Muscle layer of duodenum (tissue), 2 donors: ENCODE data around the gene EEF1A2.
"Not testable (repeated sequence)": the region's sequence is repeated elsewhere in the genome, so short reads cannot be mapped to it uniquely, and the experiment has no call there.

Experiments used
- H3K27ac ChIP-seq: one replicate; pipeline ENCODE4 v1.7.0; 2013; ENCODE audit warnings: mild to moderate bottlenecking, low read length
- H3K27me3 ChIP-seq: one replicate; pipeline ENCODE4 v1.7.0; 2013; ENCODE audit warnings: low read depth, mild to moderate bottlenecking, control low read depth, low read length
- H3K36me3 ChIP-seq, 2 donors: one replicate each; pipeline ENCODE4 v1.7.0; 2013; ENCODE audit warnings: low read length in 2 of 2, control low read depth in 1 of 2, mild to moderate bottlenecking in 1 of 2; ENCODE audit not compliant: insufficient read depth in 2 of 2, control insufficient read depth in 1 of 2
- H3K4me1 ChIP-seq, 2 donors: one replicate each; pipeline ENCODE4 v1.7.0; 2013; ENCODE audit warnings: low read length in 2 of 2, mild to moderate bottlenecking in 2 of 2, control low read depth in 1 of 2, moderate library complexity in 1 of 2; ENCODE audit not compliant: insufficient read depth in 2 of 2, control insufficient read depth in 1 of 2
- H3K4me3 ChIP-seq, 2 donors: one replicate each; pipeline ENCODE4 v1.7.0; 2013; ENCODE audit warnings: low read length in 2 of 2, low read depth in 1 of 2, mild to moderate bottlenecking in 1 of 2
- H3K9me3 ChIP-seq, 2 donors: one replicate each; pipeline ENCODE4 v1.7.0; 2013; ENCODE audit warnings: low read length in 2 of 2, control low read depth in 1 of 2, mild to moderate bottlenecking in 1 of 2; ENCODE audit not compliant: control insufficient read depth in 1 of 2
- donor health status: healthy.

The EEF1A2 gene

DNA sequence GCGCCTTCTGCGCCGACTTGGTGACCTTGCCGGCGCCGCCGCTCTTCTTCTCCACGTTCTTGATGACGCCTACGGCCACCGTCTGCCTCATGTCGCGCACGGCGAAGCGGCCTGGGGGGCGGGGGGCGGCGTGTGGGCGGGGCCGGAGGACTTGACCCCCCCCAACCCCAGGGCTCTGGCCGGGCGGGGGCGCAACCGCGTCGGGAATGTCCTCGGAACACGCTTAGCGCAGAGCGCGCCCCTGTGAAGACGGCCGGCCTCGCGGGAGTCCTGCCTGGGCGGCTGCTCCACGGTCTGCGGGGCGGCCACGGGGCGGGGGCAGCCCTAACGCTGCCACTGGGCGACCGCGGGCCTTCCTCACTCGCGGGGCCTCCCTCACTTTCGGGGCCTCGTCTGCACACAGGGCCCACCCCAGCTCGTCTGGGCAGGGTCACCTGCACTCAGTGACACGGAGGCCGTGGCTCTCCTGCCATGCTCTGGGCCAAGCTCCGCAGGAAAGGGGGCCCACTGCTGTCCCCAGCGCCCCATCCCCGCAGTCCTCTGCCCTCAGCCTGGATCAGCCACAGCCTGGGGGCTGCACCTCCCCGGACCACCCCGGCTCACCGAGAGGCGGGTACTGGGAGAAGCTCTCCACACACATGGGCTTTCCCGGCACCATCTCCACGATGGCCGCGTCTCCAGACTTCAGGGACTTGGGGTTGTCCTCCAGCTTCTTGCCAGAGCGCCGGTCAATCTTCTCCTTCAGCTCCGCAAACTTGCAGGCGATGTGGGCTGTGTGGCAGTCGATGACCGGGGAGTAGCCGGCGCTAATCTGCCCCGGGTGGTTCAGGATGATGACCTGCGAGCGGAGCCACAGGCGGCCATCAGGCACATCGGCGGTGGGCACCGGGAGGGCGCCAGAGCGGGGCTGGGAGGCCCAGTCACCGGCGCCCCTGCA lies 10.3 kb downstream of the EEF1A2 start:
- H3K27ac ChIP-seq = no peak overlapping the region
- H3K27me3 ChIP-seq = peaks cover 20% of the 10 kb centered on the region
- no peak overlapping the region for H3K4me3 ChIP-seq
- H3K9me3 ChIP-seq = peaks cover 0 to 8% of the 10 kb centered on the region in 2 donors
- H3K36me3 ChIP-seq = no peaks in the 10 kb centered on the region
- peaks cover 0 to 8% of the 10 kb centered on the region in 2 donors for H3K4me1 ChIP-seq

DNA sequence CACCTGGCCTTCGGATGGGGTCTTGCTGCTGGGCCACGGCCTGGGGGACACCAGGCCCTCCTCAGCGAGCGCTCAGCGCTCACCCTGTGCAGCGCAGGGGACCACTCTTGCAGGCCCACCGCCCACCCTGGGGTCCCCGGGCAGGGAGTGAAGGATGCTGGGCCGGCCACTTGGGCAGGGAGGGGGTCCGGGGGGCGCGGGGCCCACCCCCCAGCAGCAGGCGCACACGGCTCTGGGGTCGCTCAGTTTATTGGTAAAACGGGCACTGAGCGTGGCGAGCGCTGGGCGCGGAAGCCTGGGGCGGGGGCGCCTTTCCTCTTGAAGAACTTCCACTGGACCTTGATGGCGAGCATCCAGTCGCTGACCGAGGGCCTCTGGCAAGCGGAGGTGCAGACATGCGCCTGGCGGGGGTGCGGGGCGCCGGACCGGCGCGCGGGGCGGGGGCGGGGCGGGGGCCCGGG lies 11.1 kb downstream of the EEF1A2 start:
- Histone ChIP-seq H3K4me1 (peaks cover 0 to 11% of the 10 kb centered on the region in 2 donors), H3K27ac (no peak overlapping the region), H3K4me3 (no peak overlapping the region), H3K36me3 (no peaks in the 10 kb centered on the region), H3K9me3 (peaks cover 0 to 8% of the 10 kb centered on the region in 2 donors), H3K27me3 (peaks cover 20% of the 10 kb centered on the region)

DNA sequence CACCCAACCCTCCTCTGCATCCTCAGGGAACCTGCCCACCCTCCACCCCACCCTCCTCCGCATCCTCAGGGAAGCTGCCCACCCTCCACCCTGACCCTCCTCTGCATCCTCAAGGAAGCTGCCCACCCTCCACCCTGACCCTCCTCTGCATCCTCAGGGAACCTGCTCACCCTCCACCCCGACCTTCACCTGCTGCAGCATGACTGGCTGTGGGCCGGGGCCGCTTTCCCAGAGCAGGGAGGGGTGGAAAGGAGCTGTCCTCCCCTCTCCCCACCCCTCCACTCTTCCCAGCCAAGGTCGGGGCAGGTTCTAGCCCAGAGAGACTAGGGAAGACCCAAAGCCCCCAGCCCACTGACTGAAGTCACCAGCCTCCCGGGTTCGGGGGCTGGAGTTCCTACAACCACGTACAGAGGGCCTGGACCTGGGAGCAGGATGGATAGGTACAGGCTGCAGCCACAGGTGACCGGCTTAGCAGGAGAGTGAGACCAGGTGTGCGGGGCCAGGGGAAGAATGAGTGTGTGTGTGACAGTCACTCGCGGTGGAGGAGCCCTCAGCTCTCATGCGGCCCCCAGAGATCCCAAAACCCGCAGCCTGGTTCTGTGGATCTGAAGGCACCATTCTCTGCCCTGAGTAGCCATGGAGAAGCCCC lies 11.6 kb downstream of the EEF1A2 start:
- peaks cover 0 to 11% of the 10 kb centered on the region in 2 donors for H3K4me1 ChIP-seq
- no peaks in the 10 kb centered on the region for H3K36me3 ChIP-seq
- peaks cover 20% of the 10 kb centered on the region for H3K27me3 ChIP-seq
- H3K27ac ChIP-seq = no peak overlapping the region
- H3K9me3 ChIP-seq = peaks cover 0 to 8% of the 10 kb centered on the region in 2 donors
- H3K4me3 ChIP-seq = no peak overlapping the region

DNA sequence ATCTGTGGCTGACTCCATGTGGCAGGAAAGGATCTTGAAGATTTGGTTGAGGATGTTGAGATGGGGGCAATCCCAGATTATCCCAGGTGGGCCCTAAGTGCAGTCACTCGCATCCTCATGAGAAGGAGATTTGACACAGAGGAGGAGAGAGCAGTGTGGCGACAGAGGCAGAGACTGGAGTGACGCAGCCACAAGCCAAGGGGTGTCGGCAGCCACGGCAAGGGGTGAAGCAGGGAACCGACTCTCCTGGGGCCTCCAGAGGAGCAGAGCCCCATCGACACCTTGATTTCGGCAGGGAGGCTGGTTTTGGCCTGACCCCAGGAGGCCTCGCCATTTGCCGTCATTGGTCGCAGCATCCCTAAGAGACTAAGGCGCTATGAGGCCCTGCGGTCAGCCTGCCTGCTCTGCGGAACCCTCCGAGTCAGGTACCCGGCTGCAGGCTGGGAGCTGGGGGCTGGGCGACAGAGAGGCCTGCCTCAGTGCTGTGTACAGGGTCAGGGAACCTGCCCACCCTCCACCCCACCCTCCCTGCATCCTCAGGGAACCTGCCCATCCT lies 12.5 kb downstream of the EEF1A2 start:
- no peaks in the 10 kb centered on the region for H3K36me3 ChIP-seq
- no peak overlapping the region for H3K27ac ChIP-seq
- H3K4me1 ChIP-seq = peaks cover 0 to 11% of the 10 kb centered on the region in 2 donors
- H3K4me3 ChIP-seq = no peak overlapping the region
- H3K9me3 ChIP-seq = peaks cover 0 to 8% of the 10 kb centered on the region in 2 donors
- peaks cover 19% of the 10 kb centered on the region for H3K27me3 ChIP-seq

DNA sequence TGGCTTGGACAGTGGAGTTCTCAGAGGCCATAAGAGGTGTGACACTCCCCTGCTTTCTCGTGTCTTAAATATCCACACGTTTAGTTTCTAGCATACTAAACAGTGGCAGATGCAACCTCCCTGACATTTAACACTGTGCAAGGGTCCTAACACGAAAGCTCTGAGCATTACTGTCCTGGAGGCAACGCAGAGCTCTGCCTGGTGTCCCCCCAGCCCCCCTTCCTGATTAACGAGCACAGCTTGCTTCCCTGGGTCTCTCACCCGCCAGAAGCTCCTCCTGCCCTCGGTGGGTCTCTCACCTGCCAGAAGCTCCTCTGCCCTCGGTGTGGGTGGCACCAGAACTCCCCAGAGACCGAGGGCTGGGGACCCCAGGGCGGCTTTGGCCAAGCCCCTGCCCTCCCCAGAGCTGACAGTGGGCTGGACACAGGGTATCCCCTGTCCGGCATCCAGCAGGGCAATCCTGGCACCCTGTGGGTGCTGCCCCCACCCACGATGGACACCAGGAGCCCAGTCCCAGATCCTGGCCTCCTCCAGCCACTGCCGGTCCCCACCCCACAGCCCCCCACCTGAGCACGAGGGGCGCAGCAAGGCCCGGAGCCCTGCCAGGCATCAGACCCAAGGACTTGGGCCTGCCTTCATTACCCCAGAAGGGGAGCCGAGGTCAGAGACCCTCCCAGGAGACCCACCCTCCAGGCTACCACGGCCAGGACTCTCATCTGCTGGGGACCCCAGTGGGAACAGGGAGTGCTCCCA lies 14.1 kb downstream of the EEF1A2 start:
- H3K4me3 ChIP-seq = no peak overlapping the region
- H3K4me1 ChIP-seq = peaks cover 0 to 11% of the 10 kb centered on the region in 2 donors
- H3K27me3 ChIP-seq = peaks cover 15% of the 10 kb centered on the region
- no peaks in the 10 kb centered on the region for H3K36me3 ChIP-seq
- no peak overlapping the region for H3K27ac ChIP-seq
- peaks cover 0 to 8% of the 10 kb centered on the region in 2 donors for H3K9me3 ChIP-seq

DNA sequence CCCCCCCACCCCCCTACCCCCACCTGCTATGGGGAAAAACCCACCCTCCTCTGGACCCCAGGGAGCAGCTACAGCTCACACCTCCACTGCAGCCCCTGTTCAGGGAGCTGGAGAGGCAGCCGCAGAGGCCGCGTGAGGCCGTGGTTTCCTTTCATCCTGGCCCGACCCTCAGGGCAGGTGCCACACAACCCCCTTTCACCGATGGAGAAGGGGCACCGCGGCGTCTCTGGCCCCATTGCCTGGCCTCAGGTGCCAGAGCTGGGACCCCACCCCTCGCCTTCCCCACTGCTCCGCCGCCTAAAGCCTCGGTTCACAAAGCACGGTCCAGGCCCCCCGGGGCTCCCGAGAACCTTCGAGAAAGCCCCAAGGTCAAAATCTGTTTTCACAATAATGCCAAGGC lies 14.6 kb downstream of the EEF1A2 start:
- no peak overlapping the region for H3K4me3 ChIP-seq
- no peaks in the 10 kb centered on the region for H3K36me3 ChIP-seq
- peaks cover 0 to 11% of the 10 kb centered on the region in 2 donors for H3K4me1 ChIP-seq
- H3K27me3 ChIP-seq = peaks cover 14% of the 10 kb centered on the region
- H3K9me3 ChIP-seq = peaks cover 0 to 8% of the 10 kb centered on the region in 2 donors
- H3K27ac ChIP-seq = no peak overlapping the region

DNA sequence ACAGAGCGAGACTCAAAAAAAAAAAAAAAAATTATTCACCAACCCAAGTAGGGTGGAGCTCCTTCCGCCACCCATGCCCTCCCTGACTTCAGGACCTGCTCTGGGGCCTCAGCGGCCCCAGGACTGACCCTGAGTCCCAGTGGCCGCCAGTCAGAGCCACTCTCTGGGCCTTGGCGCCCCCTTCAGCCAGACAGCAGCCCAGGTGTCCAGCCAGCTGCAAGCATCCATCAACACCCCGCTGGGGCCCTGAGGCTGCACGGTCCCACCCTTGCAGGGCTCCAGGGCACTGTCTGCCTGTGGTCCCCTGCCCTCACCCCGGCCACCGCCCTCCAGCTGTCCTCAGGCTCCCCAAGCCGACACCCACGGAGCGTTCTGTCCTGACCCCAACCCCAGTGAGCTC lies 15.0 kb downstream of the EEF1A2 start:
- no peak overlapping the region for H3K27ac ChIP-seq
- H3K36me3 ChIP-seq = no peaks in the 10 kb centered on the region
- peaks cover 12% of the 10 kb centered on the region for H3K27me3 ChIP-seq

DNA sequence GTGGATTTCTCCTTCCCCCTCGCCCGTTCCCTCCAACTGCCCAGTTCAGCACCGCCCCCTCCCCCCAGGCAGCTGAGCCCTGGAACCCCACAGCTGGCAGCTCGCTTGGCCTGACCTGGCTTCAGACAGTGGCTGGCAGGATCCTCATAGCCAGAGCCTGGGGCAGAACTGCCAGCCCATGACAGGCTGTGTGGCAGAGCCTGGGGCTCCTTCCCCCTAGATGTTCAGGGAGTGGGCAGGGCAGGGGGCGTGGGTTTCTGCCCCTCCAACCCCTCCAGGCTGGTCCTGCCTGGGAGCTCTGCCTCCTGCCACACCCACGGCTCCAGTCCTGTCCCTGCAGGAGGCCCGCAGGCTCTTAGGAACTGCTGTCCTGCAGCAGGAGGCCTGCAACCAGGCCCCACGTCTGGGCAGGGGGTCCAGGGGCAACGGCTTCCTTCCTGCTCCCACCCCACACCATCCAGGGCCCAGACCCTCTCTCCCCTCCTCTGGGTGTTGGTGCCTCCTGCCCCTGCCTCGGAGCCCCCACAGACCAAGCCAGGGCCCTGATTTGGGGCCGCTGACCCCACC lies 16.8 kb downstream of the EEF1A2 start:
- Histone ChIP-seq H3K4me1 (peaks cover 0 to 3% of the 10 kb centered on the region in 2 donors), H3K27ac (no peak overlapping the region), H3K36me3 (no peaks in the 10 kb centered on the region), H3K4me3 (no peak overlapping the region), H3K27me3 (peaks cover 4% of the 10 kb centered on the region), H3K9me3 (peaks cover 0 to 8% of the 10 kb centered on the region in 2 donors)

More for the DNA sequence above, 15.0 kb downstream of the EEF1A2 start:
- no peak overlapping the region for H3K4me3 ChIP-seq
- peaks cover 0 to 8% of the 10 kb centered on the region in 2 donors for H3K9me3 ChIP-seq
- peaks cover 0 to 11% of the 10 kb centered on the region in 2 donors for H3K4me1 ChIP-seq

DNA sequence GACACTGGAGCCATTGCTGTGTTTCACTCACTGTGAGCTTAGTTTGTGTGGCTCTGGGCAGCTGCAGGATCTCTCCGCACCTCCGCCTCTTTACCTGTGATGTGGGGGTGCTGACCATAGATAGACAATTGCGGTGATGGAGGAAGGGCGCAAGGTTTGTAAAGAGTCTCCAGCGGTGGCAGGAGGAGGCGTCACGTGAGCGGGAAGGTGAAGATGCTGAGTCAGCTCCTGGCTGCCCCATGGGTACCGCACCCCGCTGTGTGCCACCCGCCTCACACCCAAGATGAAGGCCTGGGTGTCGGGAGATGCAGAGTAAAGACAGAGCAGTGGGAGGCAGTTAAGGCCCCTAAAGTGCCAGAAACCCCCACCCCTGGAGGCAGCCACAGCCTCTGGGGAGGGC lies 17.4 kb downstream of the EEF1A2 start:
- H3K27me3 ChIP-seq = peaks cover 4% of the 10 kb centered on the region
- H3K4me1 ChIP-seq = peaks cover 0 to 3% of the 10 kb centered on the region in 2 donors
- peaks cover 0 to 6% of the 10 kb centered on the region in 2 donors for H3K9me3 ChIP-seq
- no peak overlapping the region for H3K4me3 ChIP-seq
- no peaks in the 10 kb centered on the region for H3K36me3 ChIP-seq
- no peak overlapping the region for H3K27ac ChIP-seq

DNA sequence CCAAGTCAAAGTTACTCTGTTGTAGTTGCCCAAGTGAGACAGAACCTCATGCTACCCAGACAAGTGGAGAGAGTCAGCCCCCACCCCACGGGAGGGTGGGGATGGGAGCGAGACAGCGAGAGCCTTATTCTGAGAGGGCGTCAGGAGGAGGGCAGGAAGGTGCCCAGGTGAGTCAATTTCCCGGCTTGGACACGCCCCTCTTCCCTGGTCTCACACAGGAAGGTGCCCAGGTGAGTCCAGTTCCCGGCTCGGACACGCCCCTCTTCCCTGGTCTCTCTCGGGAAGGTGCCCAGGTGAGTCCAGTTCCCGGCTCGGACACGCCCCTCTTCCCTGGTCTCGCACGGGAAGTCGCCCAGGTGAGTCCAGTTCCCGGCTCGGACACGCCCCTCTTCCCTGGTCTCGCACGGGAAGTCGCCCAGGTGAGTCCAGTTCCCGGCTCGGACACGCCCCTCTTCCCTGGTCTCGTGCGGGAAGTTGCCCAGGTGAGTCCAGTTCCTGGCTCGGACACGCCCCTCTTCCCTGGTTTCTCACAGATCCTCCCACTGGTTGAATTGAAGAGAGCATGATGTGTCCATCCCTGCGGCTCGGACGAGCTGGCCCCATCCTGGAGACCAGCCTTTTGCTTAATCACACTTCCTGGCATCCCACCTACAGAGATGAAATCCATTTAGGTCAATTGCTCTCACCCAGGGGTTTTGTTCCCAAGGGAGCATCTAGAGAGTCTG lies 19.0 kb downstream of the EEF1A2 start:
- not testable (repeated sequence) for H3K27me3 ChIP-seq, H3K9me3 ChIP-seq, H3K4me3 ChIP-seq, H3K4me1 ChIP-seq, H3K27ac ChIP-seq, H3K36me3 ChIP-seq
